Activated CD4-positive, alpha-beta T cell treated with anti-CD3 and anti-CD28 coated beads, Interleukin-2, amount 50 U/mL, for 4 hours (primary cell): ENCODE measurements around the gene AP4M1.

Experiments used
- DNase-seq, 2 experiments: peaks; one replicate each; pipeline ENCODE4 v3.0.0-alpha.2; 2020

Gene AP4M1

DNA sequence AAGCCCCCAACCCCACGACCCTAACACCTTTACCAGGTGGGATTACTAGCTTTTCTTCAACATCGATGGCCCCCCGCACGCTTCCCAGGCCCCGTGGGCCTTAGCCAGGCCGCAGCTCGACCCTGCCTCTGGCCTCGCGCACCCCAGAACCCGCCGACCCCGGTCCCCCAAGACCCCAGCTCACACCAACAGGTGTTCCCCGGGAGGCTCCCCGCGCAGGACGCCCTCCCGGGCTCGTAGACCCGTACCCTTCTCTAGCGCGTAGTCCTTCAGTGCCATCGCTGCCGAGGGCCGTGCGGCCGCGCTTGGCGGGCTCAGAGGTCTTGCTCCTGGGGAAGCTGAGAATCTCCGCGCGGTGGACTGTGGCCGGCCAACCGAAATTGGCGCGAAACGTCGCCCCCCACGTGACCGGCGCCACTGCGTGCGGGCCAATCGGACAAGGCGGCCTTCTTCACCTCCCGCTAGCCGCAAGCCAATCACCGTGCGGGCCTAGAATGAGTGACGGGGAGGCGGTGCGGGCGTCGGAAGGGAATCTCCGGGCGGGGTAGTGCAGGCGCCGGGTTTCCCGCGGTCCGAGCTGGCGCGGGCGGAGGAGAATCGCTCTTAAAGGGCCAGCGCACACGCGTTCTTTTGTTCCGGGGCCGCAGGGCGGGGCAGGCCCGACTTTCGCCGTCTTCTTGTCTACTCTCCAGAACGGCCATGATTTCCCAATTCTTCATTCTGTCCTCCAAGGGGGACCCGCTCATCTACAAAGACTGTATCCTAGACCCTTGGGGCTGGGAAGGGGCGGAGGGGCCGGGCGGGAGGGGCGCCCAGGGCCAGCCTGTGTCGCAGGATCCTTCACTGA lies at the start of gene AP4M1, which contains the start of gene MCM7:
TSS of gene AP4M1 (plus strand) at position 628 of the 847 bp plus-strand sequence. CDS start at position 700, 72 bp downstream.
TSS of gene MCM7 (minus strand) at position 382 of the 847 bp plus-strand sequence. CDS start at position 279, 103 bp downstream.
- peak; percentile 91 to 93 for DNase-seq

GRCh38 chr7:100053215-100053614 lies 48.2 kb upstream of the AP4M1 start:
- DNase-seq, result no peak

- no peak for DNase-seq
Measured at GRCh38 chr7:100057006-100057405, 44.4 kb upstream of the AP4M1 start.

DNA sequence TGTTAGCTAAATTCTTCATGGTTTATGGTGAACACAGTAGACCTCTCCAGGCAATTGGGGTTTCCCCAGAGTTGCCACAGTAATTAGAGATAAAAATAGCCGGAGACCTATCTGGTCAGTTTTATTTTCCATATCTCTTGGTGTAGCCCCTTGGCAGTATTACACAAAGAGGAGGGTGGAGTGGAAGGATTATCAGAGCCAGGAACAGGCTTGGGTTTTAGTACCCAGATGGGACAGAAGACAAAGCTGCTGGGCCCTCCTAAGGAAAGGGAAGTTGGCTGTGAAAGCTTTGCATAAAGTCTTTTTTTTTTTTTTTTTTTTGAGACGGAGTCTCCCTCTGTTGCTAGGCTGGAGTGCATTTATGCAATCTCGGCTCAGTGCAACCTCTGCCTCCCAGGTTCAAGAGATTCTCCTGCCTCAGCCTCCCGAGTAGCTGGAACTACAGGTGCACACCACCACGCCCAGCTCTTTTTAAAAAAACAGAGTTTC lies 42.1 kb upstream of the AP4M1 start:
- DNase-seq, result no peak

GRCh38 chr7:100061518-100062193 lies 39.8 kb upstream of the AP4M1 start:
- DNase-seq, result no peak

- DNase-seq, result no peak
Measured at GRCh38 chr7:100063376-100063775, 38.1 kb upstream of the AP4M1 start.

DNA sequence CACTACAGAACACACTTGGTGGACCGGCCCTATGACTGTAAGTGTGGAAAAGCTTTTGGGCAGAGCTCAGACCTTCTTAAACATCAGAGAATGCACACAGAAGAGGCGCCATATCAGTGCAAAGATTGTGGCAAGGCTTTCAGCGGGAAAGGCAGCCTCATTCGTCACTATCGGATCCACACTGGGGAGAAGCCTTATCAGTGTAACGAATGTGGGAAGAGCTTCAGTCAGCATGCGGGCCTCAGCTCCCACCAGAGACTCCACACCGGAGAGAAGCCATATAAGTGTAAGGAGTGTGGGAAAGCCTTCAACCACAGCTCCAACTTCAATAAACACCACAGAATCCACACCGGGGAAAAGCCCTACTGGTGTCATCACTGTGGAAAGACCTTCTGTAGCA lies 37.3 kb upstream of the AP4M1 start:
- no peak for DNase-seq

DNA sequence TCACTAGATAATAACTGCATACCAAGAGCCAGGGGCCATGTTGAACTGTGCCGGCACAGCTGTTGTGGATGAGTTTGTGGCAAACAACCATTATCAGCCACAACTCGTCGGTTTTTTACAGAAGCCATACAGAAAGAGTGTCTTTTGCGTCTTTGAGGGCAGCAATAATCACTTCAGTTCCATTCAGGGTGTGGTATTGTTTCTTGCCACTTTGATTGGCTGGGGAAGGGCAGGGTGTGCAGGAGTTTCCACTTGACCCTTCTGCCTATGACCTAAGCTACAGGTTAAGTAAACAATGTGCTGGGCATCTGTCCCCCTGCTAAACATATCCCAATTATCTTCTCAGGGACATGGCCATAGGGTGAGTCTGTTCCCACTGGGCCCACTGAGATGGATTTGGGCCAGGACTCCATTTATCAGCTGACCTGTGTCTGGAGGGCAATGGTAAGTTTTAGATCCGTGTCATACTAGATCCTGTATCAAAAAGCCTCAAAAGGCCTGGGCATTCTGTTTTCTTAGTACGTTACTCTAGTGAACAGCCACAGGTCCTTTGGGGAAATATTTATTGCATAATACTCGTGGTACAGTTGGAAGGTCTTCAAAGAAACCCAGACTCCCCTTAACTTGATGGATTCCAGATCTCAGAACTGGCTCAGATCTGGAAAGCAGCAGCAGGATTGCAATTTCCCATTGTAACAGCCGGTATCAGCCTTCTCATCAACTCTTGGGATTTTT lies 35.8 kb upstream of the AP4M1 start:
- DNase-seq, result no peak

DNA sequence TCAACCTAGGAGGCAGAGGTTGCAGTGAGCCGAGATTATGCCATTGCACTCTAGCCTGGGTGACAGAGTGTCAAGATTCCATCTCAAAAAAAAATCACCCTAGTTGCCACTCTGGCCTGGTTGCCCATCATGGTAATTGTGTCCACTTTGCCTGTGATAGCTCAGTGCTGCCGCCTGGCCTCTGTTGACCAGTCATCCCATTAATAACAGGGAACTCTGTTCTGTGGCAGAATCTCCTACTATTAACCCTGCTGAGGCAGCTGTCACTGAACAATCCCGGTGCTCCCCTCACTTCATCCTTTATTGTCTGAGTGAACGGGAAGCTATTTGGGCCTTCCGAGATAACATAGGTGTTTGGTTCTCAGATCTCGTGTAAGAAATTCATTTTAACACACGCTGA lies 34.5 kb upstream of the AP4M1 start:
- DNase-seq, result no peak

DNA sequence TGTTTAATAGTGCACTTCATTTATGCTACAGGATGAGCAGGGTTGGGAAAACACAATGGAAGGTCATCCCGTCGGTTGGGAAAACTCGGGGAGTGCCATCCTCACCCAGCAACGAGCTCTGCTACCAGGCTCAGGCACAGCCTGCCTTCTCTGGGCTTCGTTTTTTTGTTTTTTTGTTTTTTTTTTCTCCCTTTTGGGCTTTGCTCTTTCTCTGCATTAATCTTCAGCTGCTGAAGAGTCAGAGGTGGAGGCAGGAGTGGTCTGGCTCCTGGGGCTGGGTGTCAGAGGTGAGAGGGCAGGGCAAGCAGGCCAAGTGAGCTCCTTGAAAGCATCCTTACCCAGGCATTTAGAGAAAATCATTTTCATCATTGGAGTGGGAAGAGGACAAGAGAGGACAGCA lies 31.5 kb upstream of the AP4M1 start:
- no peak for DNase-seq

- DNase-seq, result no peak
Measured at GRCh38 chr7:100071018-100071723, 30.3 kb upstream of the AP4M1 start.

DNA sequence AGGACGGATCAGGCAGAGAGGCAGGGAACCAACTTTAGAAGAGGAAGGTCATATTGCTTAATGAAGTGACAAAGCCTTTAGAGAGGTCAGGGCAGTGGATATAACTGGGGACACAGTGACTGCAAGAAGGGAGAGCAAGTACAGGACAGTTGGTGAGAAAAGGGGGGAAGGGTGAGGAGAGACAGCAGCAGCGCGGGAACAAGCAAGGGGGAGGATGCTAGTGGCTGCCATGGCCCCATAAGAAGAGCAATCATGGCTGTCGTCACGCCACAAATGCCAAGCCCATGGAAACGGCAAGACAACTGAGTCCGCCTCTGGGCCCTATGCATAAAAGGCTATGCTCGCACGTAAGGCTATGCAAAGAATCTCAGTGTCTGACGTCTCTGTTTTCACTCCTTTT lies 29.0 kb upstream of the AP4M1 start:
- no peak for DNase-seq

GRCh38 chr7:100074841-100075240 lies 26.6 kb upstream of the AP4M1 start:
- DNase-seq, result no peak

DNA sequence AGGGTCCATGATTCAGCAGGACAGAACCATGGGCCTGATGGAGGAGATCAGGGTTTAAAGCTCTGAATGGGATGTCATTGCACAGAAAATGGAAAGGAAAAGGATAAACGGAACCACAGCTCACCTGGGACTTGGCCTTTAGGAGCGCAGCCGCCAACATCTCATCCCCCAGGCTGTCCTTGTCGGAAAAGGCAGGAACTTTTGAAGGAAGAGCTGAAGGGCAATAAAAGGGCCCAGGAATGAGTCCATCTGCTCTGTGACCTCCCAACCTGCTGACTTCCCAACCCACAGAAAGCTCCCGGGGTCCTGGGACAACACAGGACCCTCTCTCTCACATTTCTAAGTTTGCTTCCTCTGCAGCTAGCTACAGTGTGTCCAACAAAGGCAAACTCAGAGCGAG lies 26.0 kb upstream of the AP4M1 start:
- no peak for DNase-seq

- no peak for DNase-seq
Measured at GRCh38 chr7:100077205-100077604, 24.2 kb upstream of the AP4M1 start.

DNA sequence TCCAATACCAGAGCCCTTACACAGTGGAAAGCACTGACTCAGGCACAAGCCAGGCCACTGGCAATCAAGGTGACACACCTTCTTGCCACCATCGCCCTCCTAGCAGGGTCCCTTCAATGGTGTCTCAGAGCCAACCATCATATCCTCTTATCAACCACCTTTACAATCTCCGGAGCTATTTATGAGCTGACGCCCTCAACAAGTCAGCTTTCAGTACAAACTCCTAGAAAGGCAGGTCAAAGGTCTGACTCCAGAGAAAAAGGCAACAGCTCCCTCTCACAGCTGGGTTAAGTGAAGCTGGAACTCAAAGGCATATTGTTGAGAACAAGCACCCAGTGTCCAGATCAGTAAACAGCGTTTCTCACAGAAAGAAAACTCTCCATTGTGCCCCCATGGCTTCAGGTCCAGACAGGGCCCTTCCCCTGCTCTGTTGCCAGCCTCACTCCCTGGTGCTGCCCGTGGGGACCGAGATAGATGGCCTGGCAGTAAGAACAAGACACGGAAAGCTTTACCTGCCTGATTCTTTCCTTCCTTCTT lies 22.4 kb upstream of the AP4M1 start:
- DNase-seq, result no peak

- no peak for DNase-seq
Measured at GRCh38 chr7:100080907-100081534, 20.4 kb upstream of the AP4M1 start.

- peak; percentile 97 for DNase-seq
Measured at GRCh38 chr7:100081535-100082102, 19.8 kb upstream of the AP4M1 start, which contains the start of gene ZNF3. TSS of gene ZNF3 (minus strand) at chr7:100081723. CDS start at chr7:100077357, 4,366 bp downstream.

DNA sequence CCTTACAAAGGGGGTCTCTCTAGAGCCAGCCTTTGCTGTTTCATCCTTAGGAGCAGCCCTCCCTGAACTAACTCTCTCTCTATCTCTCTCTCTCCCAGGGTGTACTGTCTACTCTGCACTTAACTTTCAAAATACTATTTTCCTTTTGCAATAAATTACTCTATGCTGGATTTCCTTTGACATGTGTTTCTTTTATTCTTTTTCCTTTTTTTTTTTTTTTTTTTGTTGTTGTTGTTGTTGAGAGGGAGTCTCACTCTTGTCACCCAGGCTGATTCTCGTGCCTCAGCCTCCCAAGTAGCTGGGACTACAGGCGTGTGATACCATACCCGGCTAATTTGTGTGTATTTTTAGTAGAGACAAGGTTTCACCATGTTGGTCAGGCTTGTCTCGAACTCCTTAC lies 18.5 kb upstream of the AP4M1 start:
- DNase-seq, result no peak

DNA sequence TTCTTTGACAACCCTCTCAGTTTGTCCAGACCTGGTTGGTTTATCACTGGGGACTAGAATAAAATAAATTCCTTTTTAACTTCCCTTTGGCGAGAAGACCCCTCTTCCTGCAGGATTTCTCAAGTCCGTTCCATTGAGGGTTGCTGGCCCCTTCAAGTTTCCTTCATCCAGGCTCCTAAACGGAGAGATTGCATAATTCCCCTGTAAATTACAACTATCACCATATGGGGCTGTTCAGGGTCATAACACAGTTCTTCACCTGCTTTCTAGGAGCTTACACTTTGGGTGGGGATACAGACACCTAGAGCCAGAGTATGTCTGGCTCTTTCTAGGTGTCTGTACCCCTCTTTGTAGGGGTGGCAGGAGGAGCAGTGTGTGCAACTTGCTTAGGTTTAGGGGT lies 15.9 kb upstream of the AP4M1 start:
- no peak for DNase-seq

- no peak for DNase-seq
Measured at GRCh38 chr7:100087055-100087750, 14.2 kb upstream of the AP4M1 start.
